ENCODE measurements around the gene DRG2. TPM values are rescaled to one million over a fixed set of nuclear protein-coding genes. Genes with fewer than 3 reads are reported as not detected.

The DRG2 gene
- total and polyA plus RNA-seq, 2 donors (not counting 3 experiments of a cell fraction or from before 2014, with no cell fraction given), result 50.2 to 60.4 TPM

DNA sequence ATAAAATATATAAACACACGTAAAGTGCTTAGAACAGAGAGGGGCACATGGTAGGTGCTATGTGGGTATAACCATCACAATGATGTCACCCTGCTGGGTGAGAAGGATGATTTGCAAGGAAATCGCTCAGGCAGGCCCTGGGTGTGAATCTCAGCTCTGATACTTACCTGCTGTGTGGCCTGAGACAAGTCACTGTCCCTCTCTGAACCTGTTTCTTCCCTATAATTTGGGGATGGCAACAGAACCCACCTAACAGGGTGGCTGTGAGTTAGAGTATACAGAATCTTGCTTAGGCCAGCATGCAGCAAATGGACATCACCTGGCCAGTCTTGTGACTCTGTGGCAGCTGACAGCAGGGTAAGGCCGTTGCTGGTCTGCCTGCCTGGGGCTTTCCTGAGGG is 59.2 kb downstream of the DRG2 start:
- Histone ChIP-seq H4K20me1 (replicated peaks; ENCODE audit: control insufficient read depth, extremely low read depth, insufficient read depth, low read length) (no peaks in the 10 kb centered on the region), H3K27me3 (ENCODE audit: control insufficient read depth in 2 of 2, insufficient read depth in 2 of 2, low read length in 2 of 2) (no peaks in the 10 kb centered on the region), H3K79me2 (ENCODE audit: control insufficient read depth, insufficient read depth, low read length) (no peaks in the 10 kb centered on the region), H3K9me1 (replicated peaks; ENCODE audit: control insufficient read depth, extremely low read depth, insufficient read depth, low read length) (no peaks in the 10 kb centered on the region), H3K27ac (ENCODE audit: insufficient read depth, low read depth, low read length) (no peak overlapping the region), H3K4me1 (ENCODE audit: control insufficient read depth, extremely low read depth, insufficient read depth, low read length) (peaks cover 4% of the 10 kb centered on the region), H3K36me3 (ENCODE audit: control insufficient read depth in 2 of 2, extremely low read depth in 1 of 2, insufficient read depth in 2 of 2, low read length in 2 of 2) (no peaks in the 10 kb centered on the region), H3K4me2 (ENCODE audit: insufficient read depth, low read length) (no peak overlapping the region), H3K9me3 (replicated peaks; ENCODE audit: control insufficient read depth, insufficient read depth, low read length) (no peaks in the 10 kb centered on the region), H2AFZ (ENCODE audit: low read depth, low read length) (no peak overlapping the region), H3K4me3 (replicated peaks in 1 of 3; ENCODE audit: insufficient read depth in 1 of 3, low read depth in 1 of 3, low read length in 3 of 3) (no peak overlapping the region), H3K9ac (replicated peaks; ENCODE audit: extremely low read depth, insufficient read depth, low read length) (no peak overlapping the region)
- ChIA-PET CTCF (no interaction called here), POLR2A (no interaction called here)
- TF ChIP-seq, protein P1, sequence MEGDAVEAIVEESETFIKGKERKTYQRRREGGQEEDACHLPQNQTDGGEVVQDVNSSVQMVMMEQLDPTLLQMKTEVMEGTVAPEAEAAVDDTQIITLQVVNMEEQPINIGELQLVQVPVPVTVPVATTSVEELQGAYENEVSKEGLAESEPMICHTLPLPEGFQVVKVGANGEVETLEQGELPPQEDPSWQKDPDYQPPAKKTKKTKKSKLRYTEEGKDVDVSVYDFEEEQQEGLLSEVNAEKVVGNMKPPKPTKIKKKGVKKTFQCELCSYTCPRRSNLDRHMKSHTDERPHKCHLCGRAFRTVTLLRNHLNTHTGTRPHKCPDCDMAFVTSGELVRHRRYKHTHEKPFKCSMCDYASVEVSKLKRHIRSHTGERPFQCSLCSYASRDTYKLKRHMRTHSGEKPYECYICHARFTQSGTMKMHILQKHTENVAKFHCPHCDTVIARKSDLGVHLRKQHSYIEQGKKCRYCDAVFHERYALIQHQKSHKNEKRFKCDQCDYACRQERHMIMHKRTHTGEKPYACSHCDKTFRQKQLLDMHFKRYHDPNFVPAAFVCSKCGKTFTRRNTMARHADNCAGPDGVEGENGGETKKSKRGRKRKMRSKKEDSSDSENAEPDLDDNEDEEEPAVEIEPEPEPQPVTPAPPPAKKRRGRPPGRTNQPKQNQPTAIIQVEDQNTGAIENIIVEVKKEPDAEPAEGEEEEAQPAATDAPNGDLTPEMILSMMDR (IDR thresholded peaks at IDR 0.05; ENCODE audit: extremely low read depth in 1 of 2, insufficient read depth in 1 of 2, low read depth in 1 of 2, low read length in 2 of 2), result no peak
- no TSS peak for BruUV-seq (replicated peaks)
- intact Hi-C loops (cut with micrococcal nuclease) (no loop called here), dilution Hi-C loops (cut with MboI; ENCODE audit: extremely low pct_ligation_motif_present, low sequenced_read_pairs) (no loop called here)
- FAIRE-seq (no peak), DNase-seq (ENCODE audit: low read depth, low spot score) (no peak)

DNA sequence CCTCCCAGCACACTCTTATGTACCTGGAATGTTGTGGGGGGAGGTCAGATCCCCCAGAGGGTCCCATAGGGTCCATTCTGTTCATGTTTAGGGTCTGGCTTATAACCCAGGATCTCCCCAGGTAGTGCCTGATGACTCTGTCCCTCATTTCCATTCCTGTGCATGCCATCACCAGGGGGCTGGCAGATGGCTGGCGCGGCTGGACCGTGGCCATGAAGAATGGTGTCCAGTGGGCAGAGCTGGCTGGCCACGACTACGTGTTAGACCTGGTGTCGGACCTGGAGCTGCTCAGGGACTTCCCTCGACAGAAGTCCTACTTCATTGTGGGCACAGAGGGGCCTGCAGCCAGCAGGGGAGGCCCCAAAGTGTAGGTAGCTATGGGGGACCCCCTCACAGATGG is 60.8 kb downstream of the DRG2 start:
- H3K27ac ChIP-seq (ENCODE audit: insufficient read depth, low read depth, low read length), result no peak overlapping the region
- H3K27me3 ChIP-seq (ENCODE audit: control insufficient read depth in 2 of 2, insufficient read depth in 2 of 2, low read length in 2 of 2), result no peaks in the 10 kb centered on the region
- no peaks in the 10 kb centered on the region for H3K9me3 ChIP-seq (replicated peaks; ENCODE audit: control insufficient read depth, insufficient read depth, low read length)
- POLR2A ChIA-PET, result no interaction called here
- peaks cover 9% of the 10 kb centered on the region for H3K4me1 ChIP-seq (ENCODE audit: control insufficient read depth, extremely low read depth, insufficient read depth, low read length)
- no peak overlapping the region for H3K9ac ChIP-seq (replicated peaks; ENCODE audit: extremely low read depth, insufficient read depth, low read length)
- H3K9me1 ChIP-seq (replicated peaks; ENCODE audit: control insufficient read depth, extremely low read depth, insufficient read depth, low read length), result no peaks in the 10 kb centered on the region
- TF ChIP-seq JUN (IDR thresholded peaks at IDR 0.05; ENCODE audit: borderline replicate concordance, insufficient read depth, insufficient read length, low read depth) (no peak), GATA2 (IDR thresholded peaks at IDR 0.05; ENCODE audit: insufficient read depth, insufficient read length, low read depth, low read length) (no peak), POLR2AphosphoS5 (IDR thresholded peaks at IDR 0.05; ENCODE audit: insufficient read depth, low read depth, low read length) (no peak), FOS (IDR thresholded peaks at IDR 0.05; ENCODE audit: borderline replicate concordance, insufficient read depth, low read length) (no peak), POLR2A (IDR thresholded peaks at IDR 0.05; ENCODE audit: low read depth, low read length) (no peak), MYC (IDR thresholded peaks at IDR 0.05; ENCODE audit: low read depth, low read length) (no peak)
- TF ChIP-seq, protein P1 (IDR thresholded peaks at IDR 0.05; ENCODE audit: extremely low read depth in 1 of 2, insufficient read depth in 1 of 2, low read depth in 1 of 2, low read length in 2 of 2), result no peak
- TF ChIP-seq, protein P2, sequence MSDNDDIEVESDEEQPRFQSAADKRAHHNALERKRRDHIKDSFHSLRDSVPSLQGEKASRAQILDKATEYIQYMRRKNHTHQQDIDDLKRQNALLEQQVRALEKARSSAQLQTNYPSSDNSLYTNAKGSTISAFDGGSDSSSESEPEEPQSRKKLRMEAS (IDR thresholded peaks at IDR 0.05; ENCODE audit: insufficient read depth, insufficient read length), result no peak
- FAIRE-seq (no peak), DNase-seq (ENCODE audit: low read depth, low spot score) (no peak)
- CTCF ChIA-PET, result interaction anchor here (1.0 kb wide), 1 partner anchor 9 kb away, joined by 4 read pairs; no protein-coding TSS in a partner anchor
- BruUV-seq (replicated peaks), result no TSS peak
- dilution Hi-C loops (cut with MboI; ENCODE audit: extremely low pct_ligation_motif_present, low sequenced_read_pairs), result no loop called here
- intact Hi-C loops (cut with micrococcal nuclease), result no loop called here
- no peaks in the 10 kb centered on the region for H3K79me2 ChIP-seq (ENCODE audit: control insufficient read depth, insufficient read depth, low read length)
- H3K4me3 ChIP-seq (replicated peaks in 1 of 3; ENCODE audit: insufficient read depth in 1 of 3, low read depth in 1 of 3, low read length in 3 of 3), result no peak overlapping the region
- no peak overlapping the region for H3K4me2 ChIP-seq (ENCODE audit: insufficient read depth, low read length)
- no peaks in the 10 kb centered on the region for H4K20me1 ChIP-seq (replicated peaks; ENCODE audit: control insufficient read depth, extremely low read depth, insufficient read depth, low read length)
- H3K36me3 ChIP-seq (ENCODE audit: control insufficient read depth in 2 of 2, extremely low read depth in 1 of 2, insufficient read depth in 2 of 2, low read length in 2 of 2), result no peaks in the 10 kb centered on the region
- H2AFZ ChIP-seq (ENCODE audit: low read depth, low read length), result no peak overlapping the region
